Testis (tissue), 2 donors: ENCODE data around the gene GALNT15.

Experiments used
- POLR2A ChIP-seq: fragments of 450-650 bp; IDR thresholded peaks from one replicate; pipeline ENCODE4 v1.6.1; 2017; ENCODE audit warnings: antibody characterized with exemption, mild to moderate bottlenecking, moderate library complexity
- TF ChIP-seq, protein P1 (sequence below), 3 experiments: fragments of 450-650 bp in 2 of 3; fragments of 200-600 bp in 1 of 3; sonication (generic) in 1 of 3; IDR thresholded peaks; one replicate each; pipeline ENCODE4 v1.5.1; 2016 to 2019; ENCODE audit warnings: antibody characterized with exemption in 3 of 3, mild to moderate bottlenecking in 2 of 3, moderate library complexity in 1 of 3

DNA sequence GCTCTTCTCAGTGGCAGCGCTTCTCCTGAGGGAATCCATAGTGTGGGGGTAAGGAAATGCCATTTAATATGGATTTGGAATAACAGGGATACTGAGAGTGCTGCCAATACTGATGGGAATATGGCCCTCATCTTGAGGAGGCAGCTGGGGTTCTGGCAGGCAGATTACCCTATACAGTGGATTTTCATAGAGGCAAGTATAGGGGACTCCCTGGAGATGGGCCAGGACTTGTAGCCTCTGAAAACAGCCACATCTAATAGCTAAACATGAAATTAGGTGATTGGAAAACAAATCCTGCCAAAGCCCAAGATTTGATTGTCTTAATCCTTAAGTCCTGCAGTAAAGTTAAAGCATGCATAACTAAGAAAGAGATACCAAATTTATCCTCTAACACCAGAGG lies 59.3 kb downstream of the GALNT15 start:
- TF ChIP-seq, protein P1, sequence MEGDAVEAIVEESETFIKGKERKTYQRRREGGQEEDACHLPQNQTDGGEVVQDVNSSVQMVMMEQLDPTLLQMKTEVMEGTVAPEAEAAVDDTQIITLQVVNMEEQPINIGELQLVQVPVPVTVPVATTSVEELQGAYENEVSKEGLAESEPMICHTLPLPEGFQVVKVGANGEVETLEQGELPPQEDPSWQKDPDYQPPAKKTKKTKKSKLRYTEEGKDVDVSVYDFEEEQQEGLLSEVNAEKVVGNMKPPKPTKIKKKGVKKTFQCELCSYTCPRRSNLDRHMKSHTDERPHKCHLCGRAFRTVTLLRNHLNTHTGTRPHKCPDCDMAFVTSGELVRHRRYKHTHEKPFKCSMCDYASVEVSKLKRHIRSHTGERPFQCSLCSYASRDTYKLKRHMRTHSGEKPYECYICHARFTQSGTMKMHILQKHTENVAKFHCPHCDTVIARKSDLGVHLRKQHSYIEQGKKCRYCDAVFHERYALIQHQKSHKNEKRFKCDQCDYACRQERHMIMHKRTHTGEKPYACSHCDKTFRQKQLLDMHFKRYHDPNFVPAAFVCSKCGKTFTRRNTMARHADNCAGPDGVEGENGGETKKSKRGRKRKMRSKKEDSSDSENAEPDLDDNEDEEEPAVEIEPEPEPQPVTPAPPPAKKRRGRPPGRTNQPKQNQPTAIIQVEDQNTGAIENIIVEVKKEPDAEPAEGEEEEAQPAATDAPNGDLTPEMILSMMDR (IDR thresholded peaks at IDR 0.05), result no peak
- no peak for TF ChIP-seq POLR2A
